Activated naive CD4-positive, alpha-beta T cell treated with anti-CD3 and anti-CD28 coated beads, Interleukin-2, amount 50 U/mL, for 72 hours (primary cell): ENCODE measurements around the gene MSTN. TPM values are rescaled to one million over a fixed set of nuclear protein-coding genes. Genes with fewer than 3 reads are reported as not detected.
"Not testable (repeated sequence)": the region's sequence is repeated elsewhere in the genome, so short reads cannot be mapped to it uniquely, and the experiment has no call there.

Source experiments
- ATAC-seq, 2 donors: fragments of 150-1000 bp; cut with Tn5 transposase; 2 replicates each; pipeline ENCODE4 v1.10.0; 2021; ENCODE audit warnings: mild to moderate bottlenecking in 2 of 2, moderate library complexity in 2 of 2
- DNase-seq, 2 donors: peaks; one replicate each; pipeline ENCODE4 v3.0.0; 2021 to 2022; ENCODE audit warnings: low spot score in 2 of 2
- H3K27ac Mint-ChIP-seq, 2 donors: one replicate each; pipeline ENCODE4 v1.8.0; 2022; ENCODE audit warnings: mild to moderate bottlenecking in 2 of 2, mixed read lengths in 2 of 2
- H3K36me3 Mint-ChIP-seq, 2 donors: one replicate each; pipeline ENCODE4 v1.8.0; 2022; ENCODE audit warnings: mixed read lengths in 2 of 2
- H3K9me3 Mint-ChIP-seq, 2 donors: one replicate each; pipeline ENCODE4 v1.8.0; 2022; ENCODE audit warnings: mixed read lengths in 2 of 2
- total RNA-seq, 2 donors: library from RNA; stranded (reverse); gene quantifications; one replicate each; pipeline ENCODE4 v1.2.3, GENCODE V29; 2022

MSTN gene
- total RNA-seq, 2 donors from 2014 or later: not detected

DNA sequence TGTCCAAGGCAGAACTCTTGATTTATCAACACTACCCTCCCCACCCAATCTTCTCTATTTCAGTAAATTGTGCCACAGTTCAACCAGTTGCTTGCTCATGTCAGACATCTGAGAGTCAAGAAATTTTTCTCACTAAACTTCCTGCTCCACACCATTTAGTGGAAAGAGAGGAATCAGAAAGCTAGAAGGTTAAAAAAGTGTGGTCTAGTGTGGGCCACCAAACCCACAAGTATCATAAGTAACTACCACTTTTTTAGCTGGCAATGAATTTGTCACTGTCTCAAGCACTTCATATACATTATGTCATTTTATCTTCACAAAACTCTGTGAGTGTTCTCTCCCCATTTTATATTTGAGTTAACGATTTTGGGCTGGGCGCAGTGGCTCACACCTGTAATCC lies 16.6 kb upstream of the MSTN start:
- no peaks in the 10 kb centered on the region for H3K36me3 Mint-ChIP-seq
- ATAC-seq: peak; percentile 22 to 64
- H3K9me3 Mint-ChIP-seq: no peaks in the 10 kb centered on the region
- DNase-seq: no peak
- no peak overlapping the region for H3K27ac Mint-ChIP-seq

DNA sequence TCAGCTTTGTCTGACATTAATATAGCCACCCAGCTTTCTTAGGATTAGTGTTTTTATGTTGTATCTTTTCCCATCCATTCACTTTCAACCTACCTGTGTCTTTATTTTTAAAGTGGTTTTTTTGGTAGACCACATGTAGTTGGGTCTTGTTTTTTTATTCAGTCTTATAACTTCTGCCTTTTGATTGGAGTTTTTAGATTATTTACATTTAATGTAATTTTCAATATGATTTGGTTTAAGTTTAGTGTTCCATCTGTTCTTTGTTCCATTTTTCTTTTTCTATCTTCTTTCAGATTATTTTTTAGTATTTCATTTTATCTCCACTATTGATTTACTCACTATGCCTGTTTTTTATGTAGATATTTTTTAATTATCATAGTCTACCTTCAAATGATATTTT lies 13.1 kb upstream of the MSTN start:
- ATAC-seq (no peak), DNase-seq (no peak)

DNA sequence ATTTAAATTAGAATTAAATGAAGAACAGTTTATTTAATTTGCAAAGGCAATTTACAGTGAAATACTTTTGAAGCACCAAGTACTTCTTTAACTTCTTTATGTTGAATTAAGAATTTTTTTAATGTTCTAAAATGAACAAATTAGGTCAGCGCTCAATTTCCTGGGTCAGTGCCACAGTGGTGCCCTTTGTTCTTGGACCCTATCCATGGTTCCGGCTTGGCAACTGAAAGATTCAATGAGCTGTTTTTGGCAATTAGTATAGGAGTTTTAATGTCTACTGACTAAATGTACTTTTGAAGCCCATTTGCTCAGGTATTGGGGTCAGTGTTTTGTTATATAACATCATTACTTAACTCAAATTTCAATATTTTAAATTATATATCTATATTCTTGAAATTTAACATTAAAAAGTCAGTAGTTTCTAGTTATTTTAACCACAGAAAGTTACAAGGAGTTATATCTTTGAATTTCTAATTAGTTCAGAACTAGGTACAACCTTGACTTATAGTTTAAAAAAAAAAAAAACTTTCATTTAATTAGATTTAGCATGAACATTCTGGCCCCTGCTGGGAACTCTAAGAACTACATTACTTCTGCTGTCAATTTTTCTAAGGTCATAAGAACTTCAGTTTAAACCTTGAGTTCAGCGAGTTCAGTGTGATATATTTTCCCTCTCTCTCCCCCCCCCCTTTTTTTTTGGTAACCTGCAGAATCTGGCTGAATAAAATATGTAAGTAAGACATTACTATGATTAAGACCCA lies 7.6 kb upstream of the MSTN start:
- DNase-seq: peak in 1 of 2 donors; percentile 15
- Mint-ChIP-seq H3K9me3 (no peaks in the 10 kb centered on the region), H3K36me3 (no peaks in the 10 kb centered on the region), H3K27ac (no peak overlapping the region)
- ATAC-seq: peak in 1 of 2 donors; percentile 48

More for the DNA sequence above, 13.1 kb upstream of the MSTN start:
- Mint-ChIP-seq H3K9me3 (no peaks in the 10 kb centered on the region), H3K36me3 (no peaks in the 10 kb centered on the region), H3K27ac (no peak overlapping the region)

DNA sequence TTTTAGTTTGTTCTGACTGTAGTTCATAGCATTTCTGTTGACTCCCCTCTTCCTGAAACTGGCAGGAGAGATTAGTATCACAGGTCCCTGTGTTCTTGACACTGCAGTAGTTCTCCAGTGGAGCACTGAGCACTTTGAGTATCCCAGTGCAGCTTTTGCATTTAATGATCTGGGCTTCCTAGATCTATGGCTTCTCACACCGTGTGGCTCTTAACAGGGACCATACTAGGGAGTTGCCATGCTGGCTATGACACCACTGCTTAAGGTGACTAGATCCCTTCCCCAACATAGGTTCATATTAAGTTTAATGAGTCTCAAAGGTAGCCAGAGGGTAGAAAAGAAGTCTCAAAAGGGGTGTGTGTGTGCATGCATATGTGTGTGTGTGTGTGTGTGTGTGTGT lies 6.2 kb upstream of the MSTN start:
- Mint-ChIP-seq H3K36me3 (no peaks in the 10 kb centered on the region), H3K9me3 (no peaks in the 10 kb centered on the region), H3K27ac (no peak overlapping the region)
- ATAC-seq (no peak), DNase-seq (no peak)

DNA sequence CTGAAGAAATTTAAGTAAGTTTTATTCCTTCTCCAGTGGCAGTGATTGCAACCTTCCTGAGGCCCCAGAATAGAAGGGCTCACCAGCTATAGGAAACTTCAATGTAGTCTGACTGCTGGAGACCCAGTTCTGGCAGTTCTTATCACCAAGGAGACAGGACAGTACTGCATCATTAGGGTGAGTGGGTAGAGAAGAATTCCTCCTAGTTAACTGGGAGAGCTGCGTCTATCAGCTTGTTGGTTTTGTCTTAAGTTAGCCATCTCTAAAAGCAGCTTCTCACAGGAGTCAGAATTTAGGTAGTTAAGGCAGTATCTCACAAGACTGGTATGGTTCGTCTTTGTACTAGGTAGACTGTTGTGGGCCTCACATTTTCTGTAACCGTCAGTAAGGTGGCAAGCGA lies 3.3 kb upstream of the MSTN start:
- Mint-ChIP-seq H3K9me3 (no peaks in the 10 kb centered on the region), H3K36me3 (no peaks in the 10 kb centered on the region), H3K27ac (no peak overlapping the region)
- DNase-seq (no peak), ATAC-seq (no peak)

DNA sequence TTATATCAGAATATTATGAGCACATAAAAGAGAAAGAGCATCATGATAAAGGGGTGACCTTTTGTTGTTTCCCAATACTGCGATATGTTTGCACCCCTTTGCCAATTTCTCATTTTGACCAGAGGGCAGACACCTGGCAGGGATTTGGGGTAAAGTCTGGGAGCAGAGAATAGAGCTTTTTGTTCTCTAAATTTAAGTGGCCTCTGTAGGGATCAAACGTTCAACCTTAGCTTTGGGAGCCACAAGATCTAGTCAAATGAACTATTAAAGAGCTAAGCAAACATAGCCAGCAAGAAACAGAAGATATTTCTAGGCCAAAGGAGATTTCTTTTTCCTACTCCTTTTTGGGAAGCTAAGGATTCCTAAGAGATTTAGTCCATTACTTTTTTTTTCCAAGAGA lies 1.1 kb upstream of the MSTN start:
- Mint-ChIP-seq H3K9me3 (no peaks in the 10 kb centered on the region), H3K36me3 (no peaks in the 10 kb centered on the region), H3K27ac (no peak overlapping the region)
- DNase-seq (no peak), ATAC-seq (no peak)

DNA sequence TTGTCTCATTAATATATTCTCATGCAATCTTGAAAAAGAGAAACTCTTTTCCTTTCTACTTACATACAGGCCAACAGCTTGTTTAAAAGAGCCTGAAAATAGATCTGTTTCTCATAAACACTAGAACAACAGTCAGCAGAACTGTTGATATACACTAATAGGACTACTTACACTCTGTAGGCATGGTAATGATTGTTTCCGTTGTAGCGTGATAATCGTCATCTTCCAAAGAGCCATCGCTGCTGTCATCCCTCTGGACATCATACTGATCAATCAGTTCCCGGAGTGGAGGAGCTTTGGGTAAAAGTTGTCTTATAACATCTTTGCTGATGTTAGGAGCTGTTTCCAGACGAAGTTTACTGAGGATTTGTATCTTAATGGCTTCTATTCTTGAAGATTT lies 476 bp downstream of the MSTN start:
- no peaks in the 10 kb centered on the region for H3K36me3 Mint-ChIP-seq
- no peak overlapping the region for H3K27ac Mint-ChIP-seq
- no peaks in the 10 kb centered on the region for H3K9me3 Mint-ChIP-seq
- ATAC-seq (no peak), DNase-seq (no peak)

DNA sequence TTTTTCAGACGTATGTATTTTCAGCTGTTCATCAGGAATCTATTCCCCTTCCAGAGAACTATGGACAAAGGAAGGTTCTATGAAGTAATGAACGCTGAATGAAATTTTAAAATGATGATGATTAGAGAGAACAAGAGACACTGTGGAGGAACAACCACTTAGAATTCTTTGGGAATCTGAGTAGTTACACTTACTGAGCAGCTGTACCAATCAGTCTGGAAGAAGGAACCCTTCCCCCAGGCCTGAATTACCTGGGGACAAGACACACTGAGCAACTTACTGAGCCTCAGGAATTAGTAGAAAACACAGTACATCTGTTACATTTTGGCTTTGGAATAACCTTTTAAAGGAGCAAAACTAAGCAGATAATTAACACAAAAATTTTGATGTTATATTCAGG lies 1.9 kb downstream of the MSTN start:
- Mint-ChIP-seq H3K9me3 (no peaks in the 10 kb centered on the region), H3K27ac (no peak overlapping the region), H3K36me3 (no peaks in the 10 kb centered on the region)
- no peak for ATAC-seq
- no peak for DNase-seq

DNA sequence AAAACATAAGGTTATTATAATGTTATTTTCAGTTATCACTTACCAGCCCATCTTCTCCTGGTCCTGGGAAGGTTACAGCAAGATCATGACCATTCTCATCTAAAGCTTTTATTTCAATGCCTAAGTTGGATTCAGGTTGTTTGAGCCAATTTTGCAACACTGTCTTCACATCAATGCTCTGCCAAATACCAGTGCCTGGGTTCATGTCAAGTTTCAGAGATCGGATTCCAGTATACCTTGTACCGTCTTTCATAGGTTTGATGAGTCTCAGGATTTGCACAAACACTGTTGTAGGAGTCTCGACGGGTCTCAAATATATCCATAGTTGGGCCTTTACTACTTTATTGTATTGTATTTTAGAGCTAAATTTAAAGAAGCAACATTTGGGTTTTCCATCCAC lies 2.5 kb downstream of the MSTN start:
- DNase-seq (no peak), ATAC-seq (no peak)
- Mint-ChIP-seq H3K36me3 (no peaks in the 10 kb centered on the region), H3K9me3 (no peaks in the 10 kb centered on the region), H3K27ac (no peak overlapping the region)

DNA sequence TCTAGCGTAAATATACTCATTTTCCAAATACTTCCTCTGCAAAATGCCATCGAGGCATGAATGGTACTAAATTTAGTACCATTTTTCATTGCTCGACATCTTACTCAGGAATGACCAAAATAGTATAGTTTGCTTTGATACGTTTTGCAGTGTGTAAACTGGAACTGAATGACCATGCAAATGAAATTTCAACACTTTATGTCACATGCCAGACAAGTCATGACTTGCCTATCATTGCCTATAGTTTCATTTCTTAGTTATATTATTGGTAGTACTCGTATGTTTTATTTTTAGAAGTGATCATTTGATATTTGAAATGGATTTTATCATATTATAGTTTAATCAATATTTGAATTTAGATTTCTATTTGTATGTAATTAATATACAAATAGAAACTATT lies 9.1 kb downstream of the MSTN start:
- H3K36me3 Mint-ChIP-seq: no peaks in the 10 kb centered on the region
- ATAC-seq: no peak

DNA sequence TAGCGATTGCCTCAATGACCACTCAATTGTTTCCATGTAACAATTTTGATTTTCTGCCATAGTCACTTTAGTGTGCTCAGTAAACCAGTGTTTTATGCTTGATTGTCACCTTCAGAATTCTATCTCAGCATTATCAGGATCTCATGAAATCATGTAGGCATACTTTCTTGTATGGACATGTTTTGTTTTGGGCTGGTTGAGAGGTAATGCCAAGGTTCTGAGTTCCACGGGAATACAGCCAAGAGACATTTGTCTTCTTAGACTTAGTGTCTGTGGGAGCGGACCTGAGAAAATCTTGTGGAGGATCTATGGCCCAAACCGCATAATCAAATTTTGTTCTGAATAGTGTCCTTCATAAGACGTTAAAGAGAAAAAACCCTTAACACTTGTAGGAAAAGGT lies 10.2 kb downstream of the MSTN start:
- no peaks in the 10 kb centered on the region for H3K36me3 Mint-ChIP-seq
- ATAC-seq (no peak), DNase-seq (no peak)
- H3K27ac Mint-ChIP-seq: no peak overlapping the region
- no peaks in the 10 kb centered on the region for H3K9me3 Mint-ChIP-seq

More for the DNA sequence above, 9.1 kb downstream of the MSTN start:
- DNase-seq: no peak
- no peaks in the 10 kb centered on the region for H3K9me3 Mint-ChIP-seq
- no peak overlapping the region for H3K27ac Mint-ChIP-seq

DNA sequence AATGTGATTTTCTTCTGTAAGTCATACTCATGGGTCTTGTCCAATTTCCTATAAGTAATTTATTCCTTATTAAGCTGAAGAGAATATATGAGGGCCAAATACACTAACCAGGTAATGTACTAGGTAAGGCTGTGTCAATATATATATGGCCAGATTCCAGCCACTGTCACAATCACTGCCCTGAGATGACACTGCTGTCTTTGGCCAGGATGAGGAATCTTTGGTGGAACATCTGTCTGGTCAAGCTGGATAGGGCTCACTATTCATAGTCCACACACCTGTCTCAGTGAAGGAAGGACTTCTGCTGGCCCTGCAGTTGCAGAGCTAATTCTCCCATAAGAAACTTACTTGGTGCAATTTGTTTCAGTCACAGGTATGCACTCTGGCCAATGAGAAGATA lies 11.3 kb downstream of the MSTN start:
- DNase-seq: no peak
- no peaks in the 10 kb centered on the region for H3K36me3 Mint-ChIP-seq
- no peak overlapping the region for H3K27ac Mint-ChIP-seq

DNA sequence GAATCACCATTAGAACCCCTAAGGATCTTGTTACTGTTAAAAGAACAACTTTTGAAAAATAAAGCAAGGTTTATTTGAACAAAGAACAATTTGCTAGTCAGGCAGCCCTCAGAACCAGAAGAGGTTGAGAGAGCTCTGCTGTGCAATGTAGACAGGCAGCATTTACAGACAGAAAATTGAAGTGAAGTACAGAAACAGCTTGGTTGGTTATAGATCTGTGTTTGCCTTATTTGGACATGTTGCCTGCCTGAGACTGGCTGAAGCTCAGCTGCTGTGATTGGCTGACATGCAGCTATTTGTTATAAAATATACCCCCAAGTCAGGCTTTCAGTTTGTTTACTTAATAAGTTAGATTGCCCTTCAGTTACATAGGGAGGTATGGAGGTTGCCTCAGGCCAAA lies 12.5 kb downstream of the MSTN start:
- Mint-ChIP-seq H3K27ac (no peak overlapping the region), H3K36me3 (no peaks in the 10 kb centered on the region), H3K9me3 (no peaks in the 10 kb centered on the region)
- no peak for DNase-seq
- ATAC-seq: no peak

More for the DNA sequence above, 11.3 kb downstream of the MSTN start:
- ATAC-seq: no peak
- no peaks in the 10 kb centered on the region for H3K9me3 Mint-ChIP-seq

DNA sequence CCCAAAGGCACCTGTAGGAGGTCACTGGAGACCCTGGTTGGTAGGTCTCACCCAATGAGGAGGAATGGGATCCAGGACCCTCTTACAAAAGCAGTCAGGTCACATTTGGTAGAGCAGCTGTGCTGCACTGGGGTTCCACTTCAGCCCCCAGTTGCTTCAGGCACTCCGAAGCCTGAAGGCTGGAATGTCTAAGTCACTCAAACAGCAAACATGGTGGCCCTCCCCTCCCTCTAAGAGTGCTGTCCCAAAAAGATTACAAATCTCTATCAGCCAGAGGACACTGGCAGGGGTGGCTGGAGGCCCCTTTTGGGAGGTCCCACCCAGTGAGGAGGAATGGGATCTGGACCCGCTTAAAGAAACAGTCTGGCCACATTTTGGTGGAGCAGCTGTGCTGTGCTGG lies 17.7 kb downstream of the MSTN start:
- DNase-seq: no peak
- H3K36me3 Mint-ChIP-seq: no peaks in the 10 kb centered on the region
- H3K9me3 Mint-ChIP-seq: no peaks in the 10 kb centered on the region
- ATAC-seq: no peak
- H3K27ac Mint-ChIP-seq: no peak overlapping the region

DNA sequence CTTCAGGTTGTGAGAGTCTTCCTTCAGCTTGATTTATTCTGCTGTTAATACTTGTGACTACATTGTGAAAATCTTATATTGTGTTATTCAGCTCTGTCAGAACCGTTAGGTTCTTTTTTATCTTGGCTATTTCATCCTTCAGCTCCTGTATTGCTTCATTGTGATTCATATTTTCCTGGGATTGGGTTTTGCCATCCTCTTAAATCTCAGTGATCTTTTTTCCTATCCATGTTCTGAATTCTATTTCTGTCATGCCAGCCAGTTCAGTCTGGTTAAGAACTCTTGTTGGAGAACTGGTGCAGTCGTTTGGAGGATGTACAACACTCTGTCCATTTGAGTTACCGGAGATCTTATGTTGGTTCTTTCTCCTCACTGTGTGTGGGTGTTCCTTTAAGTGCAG lies 19.1 kb downstream of the MSTN start:
- no peaks in the 10 kb centered on the region for H3K9me3 Mint-ChIP-seq

DNA sequence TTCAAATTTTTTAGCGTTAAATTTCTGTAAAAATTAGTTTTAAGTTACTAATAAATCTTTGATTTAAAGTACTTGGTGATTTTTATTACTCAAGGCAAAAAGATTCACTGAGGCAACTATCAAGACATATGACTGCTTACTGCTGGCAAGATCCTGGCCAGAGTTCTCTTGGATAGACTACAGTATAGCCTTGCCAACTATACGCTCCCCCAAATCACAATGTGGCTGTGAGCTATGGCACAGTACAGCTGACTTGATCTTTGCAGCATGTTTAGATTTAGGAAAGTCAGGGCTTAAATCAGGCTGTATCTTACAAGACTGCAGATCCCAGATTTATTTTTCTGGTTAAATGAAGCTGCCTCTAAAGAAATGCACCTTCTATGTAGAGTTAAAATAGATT lies 26.5 kb downstream of the MSTN start:
- Mint-ChIP-seq H3K36me3 (no peaks in the 10 kb centered on the region), H3K9me3 (no peaks in the 10 kb centered on the region), H3K27ac (no peak overlapping the region)
- DNase-seq (no peak), ATAC-seq (no peak)

More for the DNA sequence above, 19.1 kb downstream of the MSTN start:
- Mint-ChIP-seq H3K27ac (no peak overlapping the region), H3K36me3 (no peaks in the 10 kb centered on the region)
- DNase-seq: no peak
- no peak for ATAC-seq

DNA sequence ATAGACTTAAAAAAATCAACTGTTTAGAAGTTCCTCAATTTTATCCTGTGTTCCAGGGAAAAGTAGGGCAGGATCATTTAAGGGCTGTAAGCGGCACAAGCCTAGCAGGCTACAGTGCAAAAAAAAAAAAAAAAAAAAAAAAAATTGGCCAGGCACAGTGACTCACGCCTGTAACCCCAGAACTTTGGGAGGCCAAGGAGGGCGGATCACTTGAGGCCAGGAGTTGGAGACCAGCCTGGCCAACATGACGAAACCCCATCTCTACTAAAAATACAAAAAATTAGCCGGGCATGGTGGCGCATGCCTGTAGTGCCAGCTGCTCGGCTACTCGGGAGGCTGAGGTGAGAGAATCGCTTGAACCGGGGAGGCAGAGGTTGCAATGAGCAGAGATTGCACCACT lies 28.1 kb downstream of the MSTN start:
- H3K36me3 Mint-ChIP-seq, H3K9me3 Mint-ChIP-seq, H3K27ac Mint-ChIP-seq, DNase-seq, ATAC-seq: not testable (repeated sequence)

DNA sequence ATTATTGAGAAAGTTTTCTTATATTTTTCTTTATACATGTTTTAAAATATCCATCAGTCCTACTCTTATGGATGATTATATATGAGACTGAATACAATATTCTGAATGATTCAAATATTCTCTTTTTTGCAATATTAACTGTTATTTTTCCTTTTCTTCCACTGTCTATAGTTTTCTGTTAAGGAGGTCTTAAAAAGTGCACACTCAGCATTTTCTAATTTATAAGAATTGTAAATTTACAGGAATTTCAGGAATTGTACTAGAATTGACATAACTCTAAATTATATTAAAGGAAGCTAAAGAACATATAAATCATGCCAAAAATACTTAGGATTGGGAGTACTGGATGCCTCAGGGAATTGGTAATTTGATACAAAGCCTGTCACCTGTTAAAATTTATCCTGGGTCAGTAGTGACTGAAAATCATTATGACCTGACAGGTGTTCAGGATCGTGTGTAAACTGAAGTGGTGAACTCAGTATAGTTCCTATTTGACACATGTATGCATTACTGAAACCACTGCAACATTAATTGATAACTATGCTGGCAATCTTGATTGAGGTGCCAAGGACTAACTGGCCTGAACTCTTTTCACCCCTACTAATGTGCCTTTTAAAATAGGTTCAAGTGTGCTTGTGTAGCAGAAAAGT lies 30.4 kb downstream of the MSTN start:
- Mint-ChIP-seq H3K36me3 (no peaks in the 10 kb centered on the region), H3K9me3 (no peaks in the 10 kb centered on the region), H3K27ac (no peak overlapping the region)
- DNase-seq (no peak), ATAC-seq (no peak)
